ENCODE measurements around the gene GBX1.

Gene GBX1

DNA sequence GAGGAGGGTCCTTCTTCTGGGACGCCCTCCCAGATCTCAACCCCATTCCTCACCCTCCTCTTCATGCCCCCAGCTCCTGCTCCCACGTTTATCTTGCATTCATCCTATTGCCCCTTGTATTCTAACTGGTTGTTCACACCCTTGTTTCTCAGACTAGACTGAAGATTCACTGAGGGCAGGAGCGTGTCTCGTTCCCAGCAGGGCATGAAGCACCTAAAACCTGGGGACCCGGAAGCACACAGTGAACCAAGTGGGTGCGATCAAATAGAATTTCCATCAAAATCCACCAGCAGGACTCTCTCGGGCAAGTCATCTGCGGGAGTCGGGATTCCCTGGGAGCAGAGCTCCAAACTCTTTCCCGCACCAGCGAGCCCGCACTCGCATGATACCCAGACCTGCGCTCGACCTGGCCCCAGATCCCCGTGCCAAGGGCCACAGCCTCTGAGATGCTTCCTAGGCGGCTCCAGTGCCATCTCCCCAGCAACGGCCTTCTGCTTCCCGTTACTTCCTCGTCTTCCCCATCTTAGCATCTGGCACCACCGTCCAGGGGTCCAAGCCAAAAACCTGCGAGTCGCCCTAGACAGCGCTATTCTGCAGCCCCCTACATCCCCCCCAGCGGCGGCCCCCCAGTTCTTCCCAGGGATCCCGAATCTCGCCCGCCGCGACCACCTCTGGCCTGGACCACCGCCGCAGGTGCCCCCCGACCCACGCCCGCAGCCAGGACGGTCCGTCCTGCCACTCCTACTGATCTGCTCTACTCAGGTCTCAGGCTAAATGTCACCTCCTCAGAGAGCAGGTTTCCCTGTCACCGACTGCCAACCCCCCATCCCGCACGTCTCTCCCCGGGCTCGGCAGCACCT, 6.1 kb upstream of the GBX1 start:
- DNase-seq (ENCODE audit: low read depth), result no peak

DNA sequence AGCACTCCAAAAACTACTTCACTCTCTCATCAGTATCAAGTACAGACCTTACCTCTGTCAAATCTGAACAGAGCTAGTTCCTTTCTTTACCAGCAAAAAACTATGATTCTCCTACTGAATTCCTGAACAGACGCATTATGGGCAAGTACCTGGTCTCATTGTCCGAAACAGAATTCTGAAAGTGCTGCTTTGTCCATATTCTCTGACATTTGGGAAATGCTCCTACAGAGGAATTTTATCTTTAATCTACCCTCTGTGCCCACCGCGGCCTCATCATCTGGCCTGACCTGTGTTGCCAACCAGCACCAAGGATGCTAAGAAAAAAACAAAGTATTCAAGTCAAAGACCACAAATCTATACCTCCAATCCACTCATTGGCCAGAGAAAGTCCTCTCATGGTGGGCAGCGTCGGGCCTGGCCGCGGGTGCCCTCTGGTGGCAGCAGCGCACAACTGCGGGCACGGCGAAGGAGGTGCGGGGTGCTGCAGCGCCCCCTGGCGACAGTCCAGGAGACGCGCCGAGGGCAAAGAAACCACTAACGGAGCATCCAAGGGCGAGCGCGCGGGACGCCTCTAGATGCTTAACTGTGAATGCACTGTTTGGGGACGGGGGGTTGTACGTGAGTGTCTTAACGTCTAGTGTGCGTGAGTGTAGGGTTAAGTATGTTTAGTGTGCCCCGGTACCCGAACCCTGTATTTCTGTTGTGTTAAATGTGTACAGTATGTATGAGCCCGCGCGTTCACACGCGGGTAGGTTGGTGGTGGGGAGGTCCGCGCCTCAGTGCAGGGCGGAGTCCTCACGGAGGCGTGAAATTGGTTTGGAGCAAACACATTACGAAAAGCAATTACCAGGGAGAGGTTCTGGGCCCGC, 5.0 kb upstream of the GBX1 start:
- peak; percentile 74 for DNase-seq (ENCODE audit: low read depth)

DNA sequence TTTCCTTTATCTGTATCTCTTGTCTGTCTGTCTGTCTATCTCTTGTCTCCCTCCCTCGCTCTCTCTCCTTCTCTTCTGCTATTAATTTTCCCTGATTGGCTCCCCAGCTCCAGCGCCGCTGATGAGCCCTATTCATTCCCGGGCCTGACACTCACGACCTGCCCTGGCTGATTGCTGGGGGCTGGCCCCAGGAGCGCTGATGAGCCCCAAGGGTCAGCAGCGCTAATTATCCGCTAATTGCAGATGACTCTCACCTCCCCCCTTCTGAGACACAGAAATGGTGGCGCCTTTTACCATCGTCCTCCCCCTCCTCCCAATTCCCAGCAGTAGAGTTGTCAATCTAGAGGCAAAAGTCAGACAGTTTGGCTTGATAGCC, 1.3 kb upstream of the GBX1 start:
- DNase-seq (ENCODE audit: low read depth), result no peak

DNA sequence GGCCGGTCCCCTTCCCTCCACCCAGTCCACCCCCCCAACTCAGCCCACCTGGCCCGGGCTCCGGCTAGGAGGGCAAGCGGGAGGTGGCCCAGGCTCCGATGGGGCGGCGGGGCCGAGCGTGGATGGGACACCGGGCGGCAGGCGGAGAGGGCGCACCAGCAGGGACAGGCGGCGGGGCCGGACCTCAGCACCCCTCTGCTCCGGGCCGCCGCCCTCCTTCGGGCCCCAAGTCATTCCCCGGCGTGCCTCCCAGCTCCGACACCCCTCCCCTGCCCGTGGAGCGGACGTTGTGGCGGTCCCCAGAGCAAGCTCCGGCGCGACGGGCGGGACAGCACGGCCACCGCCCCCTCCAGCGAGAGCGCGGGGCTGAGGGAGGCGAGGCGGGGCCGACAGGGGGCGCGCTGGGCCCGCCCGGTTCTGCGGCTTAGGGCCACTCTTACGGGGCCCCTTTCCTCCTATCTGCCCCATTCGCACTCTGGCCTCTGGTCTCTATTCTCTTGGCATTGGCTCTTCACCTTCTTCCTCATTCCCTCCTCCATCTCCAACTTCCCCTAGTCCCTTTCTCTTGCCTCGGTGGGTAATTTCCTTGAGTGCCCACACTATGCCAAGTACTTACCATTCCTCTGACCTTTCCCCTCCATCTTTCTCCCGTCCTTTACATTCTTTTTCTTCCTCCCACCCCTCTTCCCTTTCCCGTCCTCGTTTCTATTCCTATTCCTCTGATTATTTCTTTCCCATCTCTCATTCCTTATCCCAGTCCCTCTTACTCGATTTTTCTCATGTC, 701 bp upstream of the GBX1 start:
- DNase-seq (ENCODE audit: low read depth), result peak; percentile 45

DNA sequence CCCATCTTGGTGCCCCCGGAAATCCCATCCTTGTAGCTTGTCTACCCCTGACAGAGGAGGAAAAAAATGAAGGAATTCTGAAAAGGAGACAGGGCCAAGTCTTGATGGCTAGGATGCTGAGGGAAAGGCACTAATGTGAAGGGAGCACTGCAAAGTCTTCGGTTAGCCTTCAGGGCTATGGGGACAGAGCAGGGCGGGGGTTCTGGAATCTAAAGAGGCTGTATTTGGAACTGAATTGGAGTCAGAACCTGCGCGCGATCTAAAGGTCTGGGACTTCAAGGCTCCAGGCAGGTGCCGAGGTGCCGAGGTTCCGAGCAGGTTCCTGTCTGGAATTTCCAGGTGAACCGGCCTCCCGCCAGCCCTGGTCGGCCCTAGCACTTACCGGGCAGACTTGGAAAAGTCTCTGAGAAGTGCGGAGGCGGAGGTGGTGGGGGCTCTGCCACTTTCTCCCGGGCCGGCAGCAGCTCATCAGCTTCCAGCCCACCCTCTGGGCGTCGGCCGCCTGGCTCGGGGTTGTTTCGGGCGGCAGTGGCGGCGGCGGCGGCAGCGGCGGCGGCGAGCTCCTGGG, 781 bp downstream of the GBX1 start:
- DNase-seq (ENCODE audit: low read depth), result no peak

GRCh38 chr7:151161757-151162156, 5.7 kb downstream of the GBX1 start:
- no peak for DNase-seq (ENCODE audit: low read depth)

DNA sequence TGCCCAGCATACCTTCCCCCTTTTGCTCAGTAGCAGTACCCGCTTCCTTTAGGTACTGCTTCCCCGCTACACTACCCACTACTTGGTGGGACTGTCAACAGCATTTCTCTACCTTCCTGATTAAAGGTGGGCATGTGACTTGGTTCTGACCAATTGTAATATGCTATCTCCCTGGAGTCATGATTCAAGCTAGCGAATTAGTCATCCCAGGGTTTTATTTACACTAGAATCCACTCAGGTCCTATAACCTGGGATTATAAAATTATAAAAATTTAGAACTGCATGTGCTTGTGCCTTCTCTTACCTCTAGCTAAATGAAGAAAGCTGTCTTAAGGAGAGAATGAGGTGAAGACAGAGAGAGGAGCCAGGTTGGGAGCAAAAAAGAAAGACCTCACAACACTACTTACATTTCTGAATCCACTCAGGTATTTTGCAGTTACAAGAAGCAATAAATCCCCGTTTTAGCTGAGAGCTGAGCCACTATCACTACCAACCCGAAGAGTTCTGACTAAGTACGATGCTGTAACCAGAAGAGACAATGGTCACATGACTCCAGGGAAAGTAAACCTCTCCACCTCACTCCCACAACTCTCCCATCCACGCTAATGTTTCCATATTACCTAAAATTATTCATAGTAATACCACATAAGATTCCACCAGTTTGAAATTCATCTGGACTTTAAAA, 9.7 kb downstream of the GBX1 start:
- DNase-seq (ENCODE audit: low read depth), result no peak

DNA sequence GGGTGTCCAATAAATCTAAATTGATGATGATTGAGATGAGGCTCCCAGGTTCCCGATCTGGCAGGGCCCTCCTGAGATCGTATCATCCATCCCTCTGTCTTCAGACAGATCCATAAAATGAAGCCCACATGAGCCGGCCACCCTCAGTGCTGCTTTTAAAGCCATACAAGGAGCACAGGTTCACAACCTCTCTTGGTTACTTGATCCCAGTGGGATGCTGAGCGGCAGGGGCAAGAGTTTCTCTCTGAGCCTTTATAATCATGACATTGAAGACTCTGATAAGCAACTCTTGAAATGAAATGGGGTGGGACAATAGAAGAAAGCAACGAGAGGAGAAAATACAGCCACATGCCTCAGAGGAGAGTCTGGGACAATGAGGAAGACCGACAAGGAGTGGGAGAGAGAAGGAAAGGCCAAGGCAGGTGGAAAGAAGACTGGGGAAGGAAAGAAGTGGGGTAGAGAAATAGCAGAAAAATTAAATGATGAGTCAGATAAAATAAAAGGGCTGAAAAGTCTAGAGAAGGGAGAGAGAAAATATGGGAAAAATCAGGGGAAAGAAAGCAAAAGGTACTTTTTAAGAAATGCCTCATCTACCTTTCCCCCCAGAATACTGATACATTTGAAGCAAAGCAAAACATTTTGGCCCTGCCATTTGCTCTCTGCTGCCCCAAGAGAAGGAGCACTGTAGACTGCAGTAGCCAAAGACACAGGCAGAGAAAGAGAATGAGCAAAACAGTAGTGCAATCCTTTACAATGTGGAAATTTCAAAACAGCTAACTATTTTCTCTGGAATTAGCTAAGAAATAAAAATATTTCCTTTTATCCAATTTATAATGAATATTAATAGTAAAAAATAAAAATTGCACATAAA, 14.6 kb downstream of the GBX1 start:
- DNase-seq (ENCODE audit: low read depth), result no peak

GRCh38 chr7:151150388-151150787, 17.1 kb downstream of the GBX1 start:
- DNase-seq (ENCODE audit: low read depth), result no peak

DNA sequence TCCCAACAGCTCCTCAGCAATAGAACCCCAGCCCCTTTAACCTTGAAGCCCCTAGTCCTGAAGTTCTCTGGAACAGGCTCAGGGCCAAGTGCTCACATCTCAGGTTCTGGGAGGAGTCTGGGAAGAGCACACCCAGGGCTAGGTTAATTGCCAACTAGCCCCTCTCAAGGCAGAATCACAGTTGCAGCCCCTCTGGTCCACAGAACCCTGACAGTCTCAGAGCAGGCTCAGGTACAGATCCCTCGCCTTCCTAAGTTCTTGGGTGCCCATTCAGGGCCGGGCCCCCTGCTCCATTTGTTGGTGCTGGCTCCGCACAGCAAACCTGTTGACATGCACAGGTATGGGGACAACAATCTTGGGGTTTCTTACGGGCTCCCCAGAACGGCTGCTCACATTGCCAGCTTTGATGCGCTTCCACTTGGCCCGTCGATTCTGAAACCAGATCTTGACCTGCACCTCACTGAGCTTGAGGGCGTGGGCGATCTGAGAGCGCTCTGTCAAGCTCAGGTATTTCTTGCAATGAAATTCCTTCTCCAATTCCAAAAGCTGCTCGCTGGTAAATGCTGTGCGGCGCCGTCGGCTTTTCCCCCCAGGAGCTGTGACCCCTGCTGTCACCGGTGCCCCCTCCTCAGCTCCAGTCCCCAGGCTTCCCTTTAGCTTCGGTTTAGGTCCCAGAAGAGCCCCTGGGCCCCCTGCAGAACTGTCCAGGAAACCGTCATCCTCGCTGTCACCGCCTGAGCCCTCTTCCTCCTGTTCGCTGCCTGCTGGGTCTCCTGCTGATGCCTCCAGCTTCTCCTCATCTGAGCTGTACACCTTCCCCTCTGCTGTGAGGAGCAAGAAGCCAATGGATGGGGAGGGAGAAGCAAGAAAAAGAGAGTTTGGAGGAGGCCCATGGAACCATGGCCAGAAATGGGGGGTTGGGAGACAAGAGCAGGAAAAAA, 18.9 kb downstream of the GBX1 start:
- no peak for DNase-seq (ENCODE audit: low read depth)

DNA sequence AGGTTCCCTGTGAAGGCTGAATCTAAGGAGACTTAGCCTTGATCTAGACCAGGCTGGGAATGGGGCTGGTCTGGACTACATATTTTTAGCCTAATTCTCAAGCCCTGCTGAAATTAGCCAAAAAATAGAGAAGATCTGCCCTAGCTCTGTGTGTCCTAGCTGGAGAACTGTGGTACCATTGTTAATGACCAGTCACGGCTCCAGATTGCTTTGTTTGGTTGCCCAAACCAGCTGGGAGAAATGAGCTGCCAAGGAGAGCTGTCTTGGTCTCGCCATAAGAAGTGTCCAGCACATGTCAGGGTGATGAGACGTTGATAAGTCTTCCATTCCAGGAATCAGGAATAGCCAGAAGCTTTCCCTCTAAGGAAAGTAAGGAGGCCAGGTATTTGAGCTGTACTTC, 20.7 kb downstream of the GBX1 start:
- no peak for DNase-seq (ENCODE audit: low read depth)

GRCh38 chr7:151144387-151144786, 23.1 kb downstream of the GBX1 start:
- DNase-seq (ENCODE audit: low read depth), result no peak

- DNase-seq (ENCODE audit: low read depth), result no peak
These were observed 24.1 kb downstream of the GBX1 start for GRCh38 chr7:151143261-151144015.

DNA sequence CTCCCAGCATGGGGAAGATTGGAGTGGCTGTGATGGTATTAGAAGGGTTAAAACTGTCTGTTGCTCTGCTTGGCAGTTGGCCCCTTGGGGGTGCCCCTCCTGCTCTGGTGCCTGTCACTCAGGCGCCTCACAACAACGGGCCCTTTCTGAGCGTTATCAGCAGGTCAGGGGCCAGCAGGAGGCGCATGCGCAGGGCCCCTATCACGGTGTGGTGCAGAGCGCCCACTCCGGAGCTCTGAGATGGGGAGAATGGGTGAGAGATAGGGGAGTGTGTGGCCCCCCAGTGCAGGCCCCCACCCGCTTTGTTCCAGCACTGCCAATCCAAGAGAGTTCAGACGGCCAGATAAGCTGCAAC, 24.8 kb downstream of the GBX1 start:
- DNase-seq (ENCODE audit: low read depth), result no peak

DNA sequence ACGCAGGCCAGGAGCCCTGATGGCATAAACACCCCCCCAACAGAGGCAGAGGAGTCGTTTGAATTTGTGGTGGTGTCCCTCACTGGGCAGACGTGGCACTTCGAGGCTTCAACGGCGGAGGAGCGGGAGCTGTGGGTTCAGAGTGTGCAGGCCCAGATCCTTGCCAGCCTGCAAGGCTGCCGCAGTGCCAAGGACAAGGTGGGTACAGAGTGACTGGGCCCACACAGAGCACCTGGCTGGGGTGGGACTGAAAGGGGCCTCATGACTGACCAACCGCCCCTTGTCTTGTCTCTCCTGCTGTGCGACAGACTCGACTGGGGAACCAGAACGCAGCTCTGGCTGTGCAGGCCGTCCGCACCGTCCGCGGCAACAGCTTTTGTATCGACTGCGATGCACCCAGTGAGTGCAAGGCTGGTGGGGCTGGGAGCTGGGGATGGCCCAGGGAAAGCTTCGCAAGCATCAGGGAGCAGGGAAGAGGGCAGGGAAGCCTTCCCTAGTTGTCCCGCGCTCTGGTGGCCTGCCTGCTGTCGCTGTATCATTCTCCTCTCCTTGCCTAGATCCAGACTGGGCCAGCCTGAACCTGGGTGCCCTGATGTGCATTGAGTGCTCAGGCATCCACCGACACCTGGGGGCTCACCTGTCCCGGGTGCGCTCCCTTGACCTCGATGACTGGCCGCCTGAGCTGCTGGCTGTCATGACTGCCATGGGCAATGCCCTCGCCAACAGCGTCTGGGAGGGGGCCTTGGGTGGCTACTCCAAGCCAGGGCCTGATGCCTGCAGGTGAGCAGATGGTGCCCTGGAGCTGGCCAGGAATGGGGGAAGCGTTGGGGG, 25.4 kb downstream of the GBX1 start:
- DNase-seq (ENCODE audit: low read depth), result no peak

GRCh38 chr7:151141311-151141854, 26.1 kb downstream of the GBX1 start:
- DNase-seq (ENCODE audit: low read depth), result no peak

DNA sequence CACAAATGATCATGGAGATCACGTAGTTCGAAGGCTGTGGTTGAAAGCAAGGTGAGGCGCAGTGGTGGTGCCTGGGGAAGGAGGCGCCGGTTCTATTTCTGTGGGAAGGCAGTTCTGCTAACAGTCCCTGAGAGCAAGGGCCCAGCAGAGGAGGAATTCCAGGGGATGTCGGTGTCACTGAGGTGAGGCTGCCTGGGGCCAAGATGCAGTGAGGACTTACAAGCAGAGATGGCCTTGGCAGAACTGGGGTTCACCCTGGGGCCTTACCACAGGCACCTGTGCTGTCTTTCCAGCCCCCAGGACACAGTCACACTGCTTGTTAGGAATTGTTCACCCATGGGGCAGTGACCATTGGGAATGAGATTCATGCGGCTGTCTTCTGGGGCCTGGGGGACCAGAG, 26.7 kb downstream of the GBX1 start:
- no peak for DNase-seq (ENCODE audit: low read depth)

GRCh38 chr7:151139791-151140190, 27.7 kb downstream of the GBX1 start:
- no peak for DNase-seq (ENCODE audit: low read depth)
